Ishikawa (cell line): ENCODE results near the gene MCF2L2.

ENCODE experiments used
- CEBPB ChIP-seq: IDR thresholded peaks from 2 replicates; pipeline ENCODE4 v1.6.1; 2012
- CREB1 ChIP-seq: IDR thresholded peaks from 2 replicates; pipeline ENCODE4 v1.6.1; 2012; ENCODE audit warnings: low read depth
- EP300 ChIP-seq: IDR thresholded peaks from 2 replicates; pipeline ENCODE4 v1.6.1; 2012; ENCODE audit warnings: borderline replicate concordance
- RAD21 ChIP-seq: IDR thresholded peaks from 2 replicates; pipeline ENCODE4 v1.6.1; 2012; ENCODE audit warnings: low read depth
- TAF1 ChIP-seq: IDR thresholded peaks from 2 replicates; pipeline ENCODE4 v1.6.1; 2012; ENCODE audit warnings: low read depth, mild to moderate bottlenecking
- YY1 ChIP-seq: IDR thresholded peaks from 2 replicates; pipeline ENCODE4 v1.6.1; 2012; ENCODE audit warnings: low read depth
- TF ChIP-seq, protein P1 (sequence below): IDR thresholded peaks from 2 replicates; pipeline ENCODE4 v1.6.1; 2012
- TF ChIP-seq, protein P2 (sequence below): IDR thresholded peaks from 2 replicates; pipeline ENCODE4 v1.6.1; 2012; ENCODE audit warnings: low read depth, mild to moderate bottlenecking

GRCh38 chr3:183277260-183277659 is 151.2 kb downstream of the MCF2L2 start:
- TF ChIP-seq CREB1 (no peak), TAF1 (no peak), EP300 (no peak), YY1 (no peak), RAD21 (no peak), CEBPB (no peak)
- TF ChIP-seq, protein P1, sequence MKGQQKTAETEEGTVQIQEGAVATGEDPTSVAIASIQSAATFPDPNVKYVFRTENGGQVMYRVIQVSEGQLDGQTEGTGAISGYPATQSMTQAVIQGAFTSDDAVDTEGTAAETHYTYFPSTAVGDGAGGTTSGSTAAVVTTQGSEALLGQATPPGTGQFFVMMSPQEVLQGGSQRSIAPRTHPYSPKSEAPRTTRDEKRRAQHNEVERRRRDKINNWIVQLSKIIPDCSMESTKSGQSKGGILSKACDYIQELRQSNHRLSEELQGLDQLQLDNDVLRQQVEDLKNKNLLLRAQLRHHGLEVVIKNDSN = no peak
- TF ChIP-seq, protein P2, sequence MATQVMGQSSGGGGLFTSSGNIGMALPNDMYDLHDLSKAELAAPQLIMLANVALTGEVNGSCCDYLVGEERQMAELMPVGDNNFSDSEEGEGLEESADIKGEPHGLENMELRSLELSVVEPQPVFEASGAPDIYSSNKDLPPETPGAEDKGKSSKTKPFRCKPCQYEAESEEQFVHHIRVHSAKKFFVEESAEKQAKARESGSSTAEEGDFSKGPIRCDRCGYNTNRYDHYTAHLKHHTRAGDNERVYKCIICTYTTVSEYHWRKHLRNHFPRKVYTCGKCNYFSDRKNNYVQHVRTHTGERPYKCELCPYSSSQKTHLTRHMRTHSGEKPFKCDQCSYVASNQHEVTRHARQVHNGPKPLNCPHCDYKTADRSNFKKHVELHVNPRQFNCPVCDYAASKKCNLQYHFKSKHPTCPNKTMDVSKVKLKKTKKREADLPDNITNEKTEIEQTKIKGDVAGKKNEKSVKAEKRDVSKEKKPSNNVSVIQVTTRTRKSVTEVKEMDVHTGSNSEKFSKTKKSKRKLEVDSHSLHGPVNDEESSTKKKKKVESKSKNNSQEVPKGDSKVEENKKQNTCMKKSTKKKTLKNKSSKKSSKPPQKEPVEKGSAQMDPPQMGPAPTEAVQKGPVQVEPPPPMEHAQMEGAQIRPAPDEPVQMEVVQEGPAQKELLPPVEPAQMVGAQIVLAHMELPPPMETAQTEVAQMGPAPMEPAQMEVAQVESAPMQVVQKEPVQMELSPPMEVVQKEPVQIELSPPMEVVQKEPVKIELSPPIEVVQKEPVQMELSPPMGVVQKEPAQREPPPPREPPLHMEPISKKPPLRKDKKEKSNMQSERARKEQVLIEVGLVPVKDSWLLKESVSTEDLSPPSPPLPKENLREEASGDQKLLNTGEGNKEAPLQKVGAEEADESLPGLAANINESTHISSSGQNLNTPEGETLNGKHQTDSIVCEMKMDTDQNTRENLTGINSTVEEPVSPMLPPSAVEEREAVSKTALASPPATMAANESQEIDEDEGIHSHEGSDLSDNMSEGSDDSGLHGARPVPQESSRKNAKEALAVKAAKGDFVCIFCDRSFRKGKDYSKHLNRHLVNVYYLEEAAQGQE = no peak
